B cell (primary cell): ENCODE data around the gene PFDN5. TPM values are rescaled to one million over a fixed set of nuclear protein-coding genes. Genes with fewer than 3 reads are reported as not detected.

Source experiments
- ATAC-seq: fragments of 200-7000 bp; cut with Tn5 transposase; one replicate; pipeline ENCODE4 v1.10.0; 2021; ENCODE audit warnings: low read depth, mild to moderate bottlenecking, moderate number of reproducible peaks, moderate library complexity
- CTCF ChIA-PET: fragments of 350-600 bp; sonication (Branson Sonifier 250); formaldehyde crosslinking; loops from one replicate; lab custom pipeline; 2021; ENCODE audit warnings: antibody characterized with exemption, inconsistent platforms; lab: Charles Lee
- POLR2A ChIA-PET: fragments of 350-600 bp; sonication (Branson Sonifier 250); formaldehyde crosslinking; loops from one replicate; lab custom pipeline; 2021; ENCODE audit warnings: antibody characterized with exemption; lab: Charles Lee
- DNase-seq: peaks from one replicate; pipeline ENCODE4 v3.0.0; 2013
- H2AFZ ChIP-seq: 2 replicates; pipeline ENCODE4 v1.6.1; 2012; ENCODE audit warnings: mild to moderate bottlenecking, low read depth, low read length; ENCODE audit not compliant: insufficient read depth, poor library complexity, severe bottlenecking
- H3K27ac ChIP-seq, 2 donors: 1 replicate in 1 of 2; 2 replicates in 1 of 2; pipeline ENCODE4 v1.5.1; 2012 to 2013; ENCODE audit warnings: low read length in 2 of 2, mild to moderate bottlenecking in 2 of 2, moderate library complexity in 1 of 2
- H3K27me3 ChIP-seq, 4 experiments: fragments of 200-600 bp in 1 of 4; sonication (generic) in 1 of 4; replicated peaks in 1 of 4; 1 replicate in 2 of 4; 2 replicates in 2 of 4; pipeline versions ENCODE4 v1.6.1 to v1.7.0; 2013 to 2016; ENCODE audit warnings: low read length in 3 of 4, mild to moderate bottlenecking in 2 of 4, mixed read lengths in 1 of 4, moderate library complexity in 1 of 4; ENCODE audit not compliant: insufficient read depth in 4 of 4, control insufficient read depth in 3 of 4; ENCODE audit errors: control extremely low read depth in 1 of 4
- H3K36me3 ChIP-seq, 2 experiments: replicated peaks in 1 of 2; 1 replicate in 1 of 2; 2 replicates in 1 of 2; pipeline versions ENCODE4 v1.6.1 to v1.7.1; 2013; ENCODE audit warnings: low read length in 1 of 2; ENCODE audit not compliant: insufficient read depth in 2 of 2, control insufficient read depth in 1 of 2; ENCODE audit errors: control extremely low read depth in 1 of 2, extremely low read depth in 1 of 2
- H3K4me1 ChIP-seq, 2 donors: fragments of 200-600 bp in 1 of 2; sonication (generic) in 1 of 2; 1 replicate in 1 of 2; 2 replicates in 1 of 2; pipeline versions ENCODE4 v1.5.1 to v1.6.1; 2013 to 2017; ENCODE audit warnings: low read length in 2 of 2; ENCODE audit not compliant: control insufficient read depth in 2 of 2, insufficient read depth in 2 of 2
- H3K4me2 ChIP-seq: replicated peaks from 2 replicates; pipeline ENCODE3; 2012; ENCODE audit warnings: mild to moderate bottlenecking, low read depth, low read length; ENCODE audit not compliant: poor library complexity, severe bottlenecking
- H3K4me3 ChIP-seq, 5 experiments: fragments of 200-600 bp in 1 of 5; sonication (generic) in 1 of 5; 1 replicate in 3 of 5; 2 replicates in 2 of 5; pipeline versions ENCODE4 v1.5.1 to v1.7.0; 2011 to 2016; ENCODE audit warnings: low read length in 4 of 5, mild to moderate bottlenecking in 4 of 5, low read depth in 2 of 5, control low read depth in 1 of 5, moderate library complexity in 1 of 5; ENCODE audit not compliant: insufficient read depth in 1 of 5; ENCODE audit errors: control extremely low read depth in 1 of 5, extremely low read depth in 1 of 5
- H3K79me2 ChIP-seq: fragments of 200-600 bp; sonication (generic); one replicate; pipeline ENCODE4 v1.6.0; 2016; ENCODE audit warnings: low read length; ENCODE audit not compliant: control insufficient read depth, insufficient read depth
- H3K9ac ChIP-seq: fragments of 200-600 bp; sonication (generic); 2 replicates; pipeline ENCODE4 v1.6.1; 2017; ENCODE audit warnings: mild to moderate bottlenecking, low read length, moderate library complexity
- H3K9me3 ChIP-seq, 3 donors: one replicate each; pipeline versions ENCODE4 v1.6.1 to v1.7.1; 2013; ENCODE audit warnings: low read length in 2 of 3; ENCODE audit not compliant: control insufficient read depth in 2 of 3, insufficient read depth in 1 of 3; ENCODE audit errors: control extremely low read depth in 1 of 3
- H4K20me1 ChIP-seq: 2 replicates; pipeline ENCODE4 v1.6.0; 2012; ENCODE audit warnings: mild to moderate bottlenecking, low read length; ENCODE audit not compliant: insufficient read depth, control insufficient read depth, poor library complexity, severe bottlenecking
- H3K27ac Mint-ChIP-seq: one replicate; pipeline ENCODE4 v1.8.0; 2021; ENCODE audit warnings: mixed read lengths
- H3K27me3 Mint-ChIP-seq: one replicate; pipeline ENCODE4 v1.8.0; 2021; ENCODE audit warnings: mixed read lengths
- H3K4me1 Mint-ChIP-seq: one replicate; pipeline ENCODE4 v1.8.0; 2021; ENCODE audit warnings: mixed read lengths
- H3K4me3 Mint-ChIP-seq: one replicate; pipeline ENCODE4 v1.8.0; 2021; ENCODE audit warnings: mixed read lengths
- H3K9me3 Mint-ChIP-seq: one replicate; pipeline ENCODE4 v1.8.0; 2022; ENCODE audit warnings: mixed read lengths; ENCODE audit not compliant: insufficient read depth
- CTCF ChIP-seq: fragments of 200-600 bp; IDR thresholded peaks from one replicate; pipeline ENCODE4 v1.8.0; 2022; ENCODE audit warnings: antibody characterized with exemption, mild to moderate bottlenecking
- EZH2 ChIP-seq: IDR thresholded peaks from 2 replicates; pipeline ENCODE4 v1.6.1; 2012; ENCODE audit warnings: borderline replicate concordance, low read depth, mild to moderate bottlenecking, moderate library complexity, low read length; ENCODE audit not compliant: insufficient read depth, poor library complexity, severe bottlenecking
- WGBS: methylation state at CpG from one replicate; pipeline ENCODE4 v1.1.5; 2013; ENCODE audit warnings: missing lambda C conversion rate; ENCODE audit not compliant: insufficient coverage; 5-methylcytosine and 5-hydroxymethylcytosine counted together
- intact Hi-C: fragments of 100-400 bp; cut with micrococcal nuclease; formaldehyde crosslinking; loops from one replicate; pipeline ENCODE4 v1.10.0; 2022
- polyA plus RNA-seq: library from polyadenylated mRNA; depleted of rRNA; stranded (reverse); fragments of >200 nt; gene quantifications from 2 replicates; pipeline ENCODE4 v1.2.3, GENCODE V29; 2012
- total RNA-seq, 2 donors: library from RNA; stranded (reverse); fragments of 120-200 nt in 1 of 2; gene quantifications; 1 replicate in 1 of 2; 2 replicates in 1 of 2; pipeline versions ENCODE4 v1.2.3 to v1.2.4, GENCODE V29; 2013 to 2022

Gene PFDN5
- total and polyA plus RNA-seq, 2 donors (not counting 1 experiment from before 2014, with no cell fraction given): 654 to 1,584 TPM

GRCh38 chr12:53267306-53267998, 27.9 kb upstream of the PFDN5 start:
- H3K4me1 Mint-ChIP-seq: peaks cover 21% of the 10 kb centered on the region
- Histone ChIP-seq H3K36me3 (no peaks in the 10 kb centered on the region), H3K27ac (peak overlapping the region; percentile 68 to 92), H3K9ac (peak overlapping the region; percentile 95), H4K20me1 (no peaks in the 10 kb centered on the region), H3K27me3 (no peaks in the 10 kb centered on the region), H3K9me3 (no peaks in the 10 kb centered on the region), H2AFZ (peak overlapping the region; percentile 91), H3K4me3 (peak overlapping the region; percentile 63 to 90 (median 70)), H3K4me1 (peaks cover 13 to 20% of the 10 kb centered on the region in 2 donors), H3K79me2 (peaks cover 31% of the 10 kb centered on the region), H3K4me2 (peak overlapping the region; percentile 99)
- no peaks in the 10 kb centered on the region for H3K27me3 Mint-ChIP-seq
- TF ChIP-seq CTCF: no peak
- TF ChIP-seq EZH2: no peak
- DNase-seq (no peak), ATAC-seq (peak; percentile 25)
- no peaks in the 10 kb centered on the region for H3K9me3 Mint-ChIP-seq
- CTCF ChIA-PET: interaction anchor here (0.7 to 14.1 kb wide), 26 partner anchors 9 to 187 kb away, joined by 3 to 272 read pairs (median 7); partner anchors contain the start of genes AAAS, CSAD, ITGB7 and MYG1
- intact Hi-C loops: no loop called here
- POLR2A ChIA-PET: interaction anchor here (0.6 to 3.6 kb wide), 11 partner anchors 11 to 130 kb away, joined by 3 to 29 read pairs (median 5); partner anchors contain the start of genes CSAD, MYG1, PFDN5 and ZNF740
- H3K4me3 Mint-ChIP-seq: peak overlapping the region; percentile 97
- WGBS: 0% methylated on average over 2 of the region's 18 CpGs
- H3K27ac Mint-ChIP-seq: peak overlapping the region; percentile 87
